Stomach (tissue), 9 donors: ENCODE results near the gene TBL3. TPM values are rescaled to one million over a fixed set of nuclear protein-coding genes. Genes with fewer than 3 reads are reported as not detected.
"Not testable (repeated sequence)": the region's sequence is repeated elsewhere in the genome, so short reads cannot be mapped to it uniquely, and the experiment has no call there.

Source experiments
- DNase-seq, 2 donors: peaks; one replicate each; pipeline versions ENCODE4 v3.0.0 to v3.0.0-alpha.2; 2013 to 2019
- H3K27ac ChIP-seq, 5 donors: fragments of 200-600 bp in 4 of 5; sonication (generic) in 4 of 5; one replicate each; pipeline ENCODE4 v1.5.1; 2013 to 2019; ENCODE audit warnings: mild to moderate bottlenecking in 1 of 5, moderate library complexity in 1 of 5
- H3K27me3 ChIP-seq, 3 donors: fragments of 200-600 bp; sonication (generic); one replicate each; pipeline ENCODE4 v1.5.1; 2017 to 2019; ENCODE audit warnings: mixed run types in 1 of 3
- H3K36me3 ChIP-seq, 4 donors: fragments of 200-600 bp; sonication (generic); 1 replicate in 3 of 4; 2 replicates in 1 of 4; pipeline ENCODE4 v1.5.1; 2016 to 2019
- H3K4me1 ChIP-seq, 4 donors: fragments of 200-600 bp; sonication (generic); one replicate each; pipeline ENCODE4 v1.5.1; 2016 to 2019
- H3K4me3 ChIP-seq, 4 donors: fragments of 200-600 bp; sonication (generic) in 3 of 4; one replicate each; pipeline ENCODE4 v1.5.1; 2016 to 2019; ENCODE audit warnings: mild to moderate bottlenecking in 1 of 4
- H3K9me3 ChIP-seq, 4 donors: fragments of 200-600 bp; sonication (generic); one replicate each; pipeline ENCODE4 v1.5.1; 2016 to 2019
- CTCF ChIP-seq, 7 experiments: fragments of 450-650 bp in 4 of 7; fragments of 200-600 bp in 3 of 7; sonication (generic) in 3 of 7; IDR thresholded peaks; one replicate each; pipeline ENCODE4 v1.5.1; 2016 to 2019; ENCODE audit warnings: antibody characterized with exemption in 7 of 7, control low read depth in 2 of 7, mild to moderate bottlenecking in 1 of 7
- EP300 ChIP-seq: sonication (generic); formaldehyde crosslinking; IDR thresholded peaks from one replicate; pipeline ENCODE4 v1.6.1; 2017; ENCODE audit warnings: antibody characterized with exemption
- POLR2A ChIP-seq, 4 donors: fragments of 450-650 bp; IDR thresholded peaks; one replicate each; pipeline ENCODE4 v1.6.1; 2016; ENCODE audit warnings: antibody characterized with exemption in 4 of 4, control low read depth in 2 of 4, mild to moderate bottlenecking in 1 of 4, moderate library complexity in 1 of 4
- POLR2AphosphoS5 ChIP-seq, 3 donors: sonication (generic); formaldehyde crosslinking; IDR thresholded peaks; one replicate each; pipeline ENCODE4 v1.6.1; 2016; ENCODE audit warnings: antibody characterized with exemption in 3 of 3
- WGBS, 5 donors: extraction: QIAGEN DNeasy Blood & Tissue Kit in 3 of 5; methylation state at CpG; one replicate each; pipeline versions ENCODE4 v1.1.5 to v1.1.7; 2013 to 2018; 5-methylcytosine and 5-hydroxymethylcytosine counted together
- intact Hi-C: fragments of 100-400 bp; cut with DNase I; formaldehyde crosslinking; loops from one replicate; pipeline ENCODE4 v1.15.1; 2023; ENCODE audit warnings: low total_unique reads
- polyA plus RNA-seq, 3 donors: library from polyadenylated mRNA; stranded (reverse); fragments of 200-250 nt; gene quantifications; one replicate each; pipeline ENCODE4 v1.2.3, GENCODE V29; 2013
- total RNA-seq, 5 donors: library from RNA; depleted of rRNA; stranded (reverse); fragments of >200 nt; gene quantifications; one replicate each; pipeline versions ENCODE4 v1.1.0 to v1.2.3, GENCODE V29; 2014 to 2016
- donor health status: healthy with polysubstance abuse.
- donor health status: Bipolar disorder and iron deficiency.
- donor health status: healthy.

Gene TBL3
- total and polyA plus RNA-seq, 8 donors, result 9.4 to 174 (median 40.8) TPM

- H3K4me1 ChIP-seq, result peaks cover 12 to 43% (median 16%) of the 10 kb centered on the region in 4 donors
- H3K9me3 ChIP-seq, result no peaks in the 10 kb centered on the region
- peaks cover 0 to 3% (median 0%) of the 10 kb centered on the region in 3 donors for H3K27me3 ChIP-seq
- no peak overlapping the region for H3K27ac ChIP-seq
- no peak overlapping the region for H3K4me3 ChIP-seq
- peaks cover 30 to 47% (median 46%) of the 10 kb centered on the region in 4 donors for H3K36me3 ChIP-seq
- intact Hi-C loops, result no loop called here
- 88 to 93% (median 91%) methylated on average over 11 of the region's 11 CpGs for WGBS, 5 donors
- no peak for DNase-seq
- TF ChIP-seq POLR2A (IDR thresholded peaks at IDR 0.05), result no peak
- no peak for TF ChIP-seq EP300
- TF ChIP-seq CTCF (IDR thresholded peaks at IDR 0.05), result no peak
Observed at GRCh38 chr16:1936945-1937479, 34.8 kb upstream of the TBL3 start.

GRCh38 chr16:1938316-1938715 lies 33.5 kb upstream of the TBL3 start:
- H3K4me1 ChIP-seq, result peaks cover 19 to 47% (median 23%) of the 10 kb centered on the region in 4 donors
- TF ChIP-seq CTCF (IDR thresholded peaks at IDR 0.05), result no peak
- H3K36me3 ChIP-seq, result peaks cover 30 to 47% (median 46%) of the 10 kb centered on the region in 4 donors
- H3K27me3 ChIP-seq, result no peaks in the 10 kb centered on the region
- intact Hi-C loops, result no loop called here
- H3K4me3 ChIP-seq, result peak overlapping the region in 1 of 4 donors; percentile 5
- H3K27ac ChIP-seq, result peak overlapping the region in 2 of 5 donors; percentile 32 to 56
- no peak for DNase-seq
- 89 to 99% (median 91%) methylated on average over 8 to 10 of the region's 10 CpGs for WGBS, 5 donors
- no peaks in the 10 kb centered on the region for H3K9me3 ChIP-seq

- no peak for DNase-seq
- TF ChIP-seq POLR2AphosphoS5 (IDR thresholded peaks at IDR 0.05) (no peak), POLR2A (IDR thresholded peaks at IDR 0.05) (no peak), EP300 (no peak), CTCF (IDR thresholded peaks at IDR 0.05) (no peak)
- Histone ChIP-seq H3K4me3 (peak overlapping the region in 2 of 4 donors; percentile 5 to 22), H3K27ac (peak overlapping the region in 2 of 5 donors; percentile 32 to 56), H3K36me3 (peaks cover 30 to 47% (median 46%) of the 10 kb centered on the region in 4 donors), H3K27me3 (no peaks in the 10 kb centered on the region), H3K4me1 (peaks cover 19 to 53% (median 28%) of the 10 kb centered on the region in 4 donors), H3K9me3 (no peaks in the 10 kb centered on the region)
- intact Hi-C loops, result no loop called here
- WGBS, 5 donors, result 89 to 94% (median 92%) methylated on average over 16 to 17 of the region's 17 CpGs
Observed at GRCh38 chr16:1938910-1939309, 32.9 kb upstream of the TBL3 start.

GRCh38 chr16:1939833-1940232 lies 32.0 kb upstream of the TBL3 start:
- peaks cover 30 to 47% (median 46%) of the 10 kb centered on the region in 4 donors for H3K36me3 ChIP-seq
- 79 to 92% (median 87%) methylated on average over 8 of the region's 8 CpGs for WGBS, 5 donors
- H3K9me3 ChIP-seq, H3K27ac ChIP-seq, H3K27me3 ChIP-seq, intact Hi-C loops, DNase-seq: not testable (repeated sequence)
- H3K4me3 ChIP-seq, result peak overlapping the region in 2 of 4 donors; percentile 78 to 94
- peaks cover 19 to 56% (median 29%) of the 10 kb centered on the region in 4 donors for H3K4me1 ChIP-seq
